ENCODE results near the gene CHRNA1.

CHRNA1 gene

DNA sequence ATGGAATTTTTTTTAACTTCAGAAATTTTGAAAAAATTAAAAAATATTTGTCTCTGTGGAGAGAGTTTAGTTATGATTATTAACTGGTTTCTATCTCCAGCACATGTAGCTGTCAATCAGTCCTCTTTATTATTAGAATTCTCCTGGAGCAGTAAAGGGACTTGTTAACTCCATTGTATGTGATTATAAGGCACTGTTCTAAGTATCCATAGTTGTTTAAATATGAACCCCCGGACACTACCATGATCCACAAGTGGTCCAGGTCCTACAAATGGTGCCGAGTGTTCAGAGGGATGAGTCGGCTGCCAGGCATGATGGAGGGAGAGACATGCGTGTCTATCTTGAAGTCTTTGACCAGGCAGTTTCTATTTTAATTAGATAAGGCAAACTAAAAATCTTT lies 492 bp downstream of the CHRNA1 start:
- TF ChIP-seq CTCF (IDR thresholded peaks at IDR 0.05; ENCODE audit: low read depth, low read length) = no peak
- no peak for DNase-seq
- Histone ChIP-seq H3K9me3 (no peaks in the 10 kb centered on the region), H3K4me3 (ENCODE audit: low read depth, low read length) (no peak overlapping the region), H3K4me1 (no peaks in the 10 kb centered on the region), H3K27me3 (no peaks in the 10 kb centered on the region), H3K36me3 (no peaks in the 10 kb centered on the region)

DNA sequence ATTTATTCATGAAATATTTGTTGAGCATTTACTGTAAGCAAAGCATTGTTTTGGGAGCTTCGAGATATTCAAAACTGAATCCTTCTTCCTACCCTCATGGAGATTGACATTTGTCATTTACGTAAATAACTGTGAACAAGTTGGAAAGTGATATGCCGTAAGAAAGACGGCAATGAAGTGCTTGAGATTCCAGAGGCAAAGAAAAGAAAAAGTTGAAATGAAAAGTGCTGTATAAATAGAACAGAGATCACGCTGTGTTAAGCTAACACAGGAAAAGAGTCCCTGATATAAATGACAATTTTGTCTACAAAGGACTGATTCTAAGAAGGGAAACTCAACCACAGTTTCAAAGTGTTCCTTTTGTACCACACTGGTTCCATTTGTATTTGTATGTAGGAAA lies 1.8 kb downstream of the CHRNA1 start:
- Histone ChIP-seq H3K27me3 (no peaks in the 10 kb centered on the region), H3K4me3 (ENCODE audit: low read depth, low read length) (no peak overlapping the region), H3K4me1 (no peaks in the 10 kb centered on the region), H3K9me3 (no peaks in the 10 kb centered on the region), H3K36me3 (no peaks in the 10 kb centered on the region)
- no peak for TF ChIP-seq CTCF (IDR thresholded peaks at IDR 0.05; ENCODE audit: low read depth, low read length)
- DNase-seq = no peak

DNA sequence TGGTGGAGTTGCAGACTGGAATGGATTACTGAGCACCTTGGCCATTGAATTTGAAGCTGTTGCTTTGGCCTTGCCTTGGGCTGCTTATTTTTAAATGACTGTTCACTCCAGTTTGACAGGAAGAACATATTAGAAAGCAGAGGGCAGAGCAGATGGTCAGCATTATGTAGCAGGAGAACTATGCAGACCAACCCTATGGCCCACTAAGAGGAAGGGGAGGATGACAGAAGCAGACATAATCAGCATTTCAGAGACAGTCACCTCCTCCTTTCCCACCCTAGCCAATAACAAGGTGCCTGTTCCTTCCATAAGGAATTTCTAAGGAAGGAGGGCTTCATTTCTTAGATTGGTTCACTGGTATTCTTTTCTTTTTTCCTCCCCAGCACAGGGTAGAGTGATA lies 2.4 kb downstream of the CHRNA1 start:
- TF ChIP-seq CTCF (IDR thresholded peaks at IDR 0.05; ENCODE audit: low read depth, low read length) = no peak
- no peak for DNase-seq
- Histone ChIP-seq H3K9me3 (no peaks in the 10 kb centered on the region), H3K4me3 (ENCODE audit: low read depth, low read length) (no peak overlapping the region), H3K4me1 (no peaks in the 10 kb centered on the region), H3K36me3 (no peaks in the 10 kb centered on the region), H3K27me3 (no peaks in the 10 kb centered on the region)

DNA sequence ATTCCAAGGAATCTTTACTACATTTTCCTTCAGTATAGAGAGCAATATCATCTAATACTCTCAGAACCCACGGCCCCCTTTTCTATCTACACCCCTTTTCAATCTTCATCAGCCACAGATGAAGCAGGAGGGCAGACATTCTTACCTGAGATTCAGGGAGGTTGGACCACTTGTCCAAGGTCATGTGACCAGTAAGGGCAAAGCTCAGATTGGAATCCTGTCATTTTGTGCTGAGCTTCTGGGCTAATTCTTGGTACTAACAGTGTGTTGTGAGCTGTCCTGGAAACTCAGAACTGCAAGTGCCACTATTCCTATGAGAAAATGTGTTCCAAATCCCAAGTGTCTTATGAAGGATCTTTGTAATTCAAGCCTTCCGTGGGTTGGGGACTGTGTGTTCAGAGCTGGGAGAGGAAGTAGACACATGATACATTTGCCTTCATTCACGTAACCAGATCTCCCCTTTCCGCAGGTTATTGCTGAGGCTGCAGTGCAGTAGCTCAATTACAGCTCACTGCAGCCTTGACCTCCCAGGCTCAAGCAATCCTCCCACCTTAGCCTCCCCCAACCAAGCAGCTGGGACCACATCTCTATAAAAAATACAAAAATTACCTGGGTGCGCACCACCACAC lies 3.3 kb downstream of the CHRNA1 start:
- Histone ChIP-seq H3K27me3 (no peaks in the 10 kb centered on the region), H3K9me3 (no peaks in the 10 kb centered on the region), H3K4me3 (ENCODE audit: low read depth, low read length) (no peak overlapping the region), H3K36me3 (no peaks in the 10 kb centered on the region), H3K4me1 (no peaks in the 10 kb centered on the region)
- DNase-seq = no peak
- TF ChIP-seq CTCF (IDR thresholded peaks at IDR 0.05; ENCODE audit: low read depth, low read length) = no peak

GRCh38 chr2:174759381-174760065 lies 4.7 kb downstream of the CHRNA1 start:
- no peak for TF ChIP-seq CTCF (IDR thresholded peaks at IDR 0.05; ENCODE audit: low read depth, low read length)
- H3K4me1 ChIP-seq = no peaks in the 10 kb centered on the region
- H3K4me3 ChIP-seq (ENCODE audit: low read depth, low read length) = no peak overlapping the region
- no peaks in the 10 kb centered on the region for H3K9me3 ChIP-seq
- DNase-seq = no peak
- H3K27me3 ChIP-seq = no peaks in the 10 kb centered on the region
- H3K36me3 ChIP-seq = no peaks in the 10 kb centered on the region

- Histone ChIP-seq H3K36me3 (no peaks in the 10 kb centered on the region), H3K9me3 (no peaks in the 10 kb centered on the region), H3K27me3 (no peaks in the 10 kb centered on the region), H3K4me1 (no peaks in the 10 kb centered on the region), H3K4me3 (ENCODE audit: low read depth, low read length) (no peak overlapping the region)
- DNase-seq = no peak
- TF ChIP-seq CTCF (IDR thresholded peaks at IDR 0.05; ENCODE audit: low read depth, low read length) = no peak
These were observed 7.5 kb downstream of the CHRNA1 start for GRCh38 chr2:174756743-174757142.
